Measurements from ENCODE around the gene GLG1.
A peak's percentile ranks its signal among the peaks of the same experiment; 100 is the strongest.
"Not testable (repeated sequence)": the region's sequence is repeated elsewhere in the genome, so short reads cannot be mapped to it uniquely, and the experiment has no call there.

GLG1 gene

DNA sequence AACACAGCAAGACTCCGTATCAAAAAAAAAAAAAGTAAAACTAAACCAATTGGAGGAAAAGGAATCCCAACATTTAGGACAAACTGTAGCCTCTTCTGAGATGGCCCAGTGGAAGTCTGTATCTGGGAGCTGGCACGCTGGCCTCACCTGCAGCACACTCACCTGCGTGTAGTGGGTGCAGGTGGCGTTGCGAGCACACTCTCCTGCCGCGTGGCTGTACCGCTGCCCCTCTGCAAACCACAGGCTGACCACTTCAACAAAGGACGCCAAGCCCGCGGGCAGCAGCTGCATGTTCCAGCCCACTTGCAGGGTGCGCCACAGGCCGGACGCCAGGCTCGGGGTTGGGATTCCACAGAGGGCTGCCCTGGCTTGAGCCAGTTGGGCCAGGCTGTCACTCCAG is 189.0 kb downstream of the GLG1 start:
- intact Hi-C loops (cut with DNase I): not testable (repeated sequence)
- DNase-seq: peak in 2 of 10 donors; percentile 26 to 70

DNA sequence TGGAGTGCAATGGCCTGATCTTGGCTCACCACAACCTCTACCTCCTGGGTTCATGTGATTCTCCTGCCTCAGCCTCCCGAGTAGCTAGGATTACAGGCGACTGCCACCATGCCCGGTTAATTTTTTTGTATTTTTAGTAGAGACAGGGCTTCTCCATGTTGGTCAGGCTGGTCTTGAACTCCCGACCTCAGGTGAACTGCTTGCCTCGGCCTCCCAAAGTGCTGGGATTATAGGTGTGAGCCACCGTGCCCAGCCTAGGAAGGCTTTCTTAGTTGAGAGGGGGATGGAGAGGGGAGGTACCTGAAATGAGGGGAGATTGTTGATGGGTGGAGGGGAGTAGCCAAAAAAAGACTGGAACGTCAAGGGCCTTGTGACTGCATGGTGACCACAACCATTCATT is 193.0 kb downstream of the GLG1 start:
- intact Hi-C loops (cut with DNase I): not testable (repeated sequence)
- DNase-seq: peak in 3 of 10 donors; percentile 19 to 30 (median 29)

DNA sequence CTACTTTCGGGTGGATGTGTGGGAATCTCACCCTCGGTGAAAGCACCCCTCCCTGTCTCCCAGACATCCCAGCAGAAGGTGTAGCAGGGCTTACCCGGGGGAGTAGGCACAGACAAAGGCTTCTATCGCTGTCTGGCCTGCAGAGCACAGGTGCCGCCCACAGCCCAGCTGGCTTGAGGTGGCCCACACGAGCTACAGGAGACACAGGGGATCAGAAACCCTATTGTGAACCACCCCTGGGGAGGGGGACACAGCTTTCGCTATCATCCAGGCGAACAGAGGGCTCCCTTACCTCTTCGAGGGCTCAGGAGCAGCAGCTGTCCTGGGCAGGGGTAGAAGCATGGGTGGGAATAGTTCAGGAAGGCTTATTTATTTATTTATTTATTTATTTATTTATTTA is 193.4 kb downstream of the GLG1 start:
- intact Hi-C loops (cut with DNase I): not testable (repeated sequence)
- peak in 3 of 10 donors; percentile 46 to 77 (median 52) for DNase-seq

DNA sequence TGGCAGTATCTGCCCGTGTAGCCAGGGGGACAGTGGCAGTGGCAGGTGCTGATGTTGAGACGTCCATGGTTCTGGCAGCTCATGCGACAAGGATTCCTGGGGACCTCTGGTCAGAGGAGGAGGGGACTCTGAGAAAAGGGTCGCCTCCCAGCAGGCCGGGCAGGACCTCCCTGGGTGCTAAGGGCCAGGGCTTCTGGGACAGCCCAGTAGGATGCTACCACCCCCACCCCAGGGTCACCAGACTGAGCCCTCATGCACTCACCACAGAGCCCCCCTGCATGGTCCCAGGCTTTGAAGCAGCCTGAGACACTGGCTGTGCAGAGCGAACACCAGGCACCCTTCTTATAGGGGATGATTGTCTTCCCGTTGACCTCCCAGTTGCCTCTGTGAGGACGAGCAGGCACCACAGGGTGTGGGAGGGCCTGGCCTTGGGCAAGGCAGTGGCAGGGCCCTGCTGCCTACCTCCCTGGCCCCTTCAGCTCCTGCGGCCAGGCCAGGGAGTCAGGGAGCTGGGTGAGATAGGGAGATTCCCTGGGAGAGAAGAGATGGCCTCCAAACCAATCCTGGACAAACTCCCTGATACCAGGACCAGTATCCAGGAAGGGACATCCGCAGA is 194.0 kb downstream of the GLG1 start:
- intact Hi-C loops (cut with DNase I): not testable (repeated sequence)
- peak in 3 of 10 donors; percentile 16 to 59 (median 56) for DNase-seq

DNA sequence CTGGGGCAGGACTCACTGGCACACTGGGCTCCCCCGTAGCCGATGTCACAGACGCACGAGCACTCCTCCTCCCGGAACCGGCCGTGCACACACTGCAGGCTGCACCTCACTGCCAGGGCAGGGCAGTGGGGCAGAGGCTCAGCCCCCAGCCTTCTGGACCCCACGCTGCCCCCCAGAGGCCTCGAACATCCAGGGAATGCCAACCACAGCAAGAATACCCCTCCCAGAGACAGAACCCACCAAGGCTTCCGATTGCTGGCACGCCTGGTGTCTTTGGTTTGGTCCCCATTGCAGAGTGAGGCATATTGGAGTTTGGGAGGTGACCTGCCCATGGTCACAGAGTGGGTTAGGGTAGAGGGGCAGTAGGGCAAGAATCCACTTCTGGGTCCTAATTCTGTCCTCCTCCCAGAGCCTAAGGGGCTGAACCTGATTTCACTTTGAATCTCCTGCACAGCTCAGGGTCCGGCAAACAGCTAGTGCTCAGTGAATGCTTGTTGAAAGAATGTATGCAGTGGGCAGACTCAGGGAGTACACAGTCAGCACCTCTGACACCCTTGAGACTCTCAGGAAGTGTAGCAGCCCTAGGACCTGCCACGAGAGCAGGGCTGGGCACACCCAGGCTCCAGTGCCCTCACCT is 194.7 kb downstream of the GLG1 start:
- intact Hi-C loops (cut with DNase I): not testable (repeated sequence)
- peak in 2 of 10 donors; percentile 25 to 38 for DNase-seq

DNA sequence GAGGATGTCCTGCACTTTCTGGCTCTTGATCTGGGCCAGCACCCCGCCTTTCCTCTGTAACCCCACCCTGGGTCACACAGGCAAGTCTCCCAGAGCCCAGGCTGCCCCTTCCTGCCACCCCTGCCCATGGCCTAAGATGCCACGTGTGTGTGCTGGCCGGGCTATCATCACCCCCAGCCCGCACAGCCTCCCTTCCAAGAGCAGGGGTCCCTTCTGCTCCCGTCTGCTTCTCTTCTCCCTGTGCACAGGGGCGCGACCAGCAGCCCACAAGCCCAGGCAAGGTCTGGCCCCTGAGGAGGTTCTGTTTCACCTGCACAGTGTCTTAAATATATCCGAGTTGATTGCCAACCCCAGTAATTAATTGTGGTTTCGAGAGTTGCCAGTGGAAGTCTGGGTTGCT is 195.9 kb downstream of the GLG1 start:
- intact Hi-C loops (cut with DNase I): not testable (repeated sequence)
- DNase-seq: peak in 3 of 10 donors; percentile 26 to 70 (median 62)

DNA sequence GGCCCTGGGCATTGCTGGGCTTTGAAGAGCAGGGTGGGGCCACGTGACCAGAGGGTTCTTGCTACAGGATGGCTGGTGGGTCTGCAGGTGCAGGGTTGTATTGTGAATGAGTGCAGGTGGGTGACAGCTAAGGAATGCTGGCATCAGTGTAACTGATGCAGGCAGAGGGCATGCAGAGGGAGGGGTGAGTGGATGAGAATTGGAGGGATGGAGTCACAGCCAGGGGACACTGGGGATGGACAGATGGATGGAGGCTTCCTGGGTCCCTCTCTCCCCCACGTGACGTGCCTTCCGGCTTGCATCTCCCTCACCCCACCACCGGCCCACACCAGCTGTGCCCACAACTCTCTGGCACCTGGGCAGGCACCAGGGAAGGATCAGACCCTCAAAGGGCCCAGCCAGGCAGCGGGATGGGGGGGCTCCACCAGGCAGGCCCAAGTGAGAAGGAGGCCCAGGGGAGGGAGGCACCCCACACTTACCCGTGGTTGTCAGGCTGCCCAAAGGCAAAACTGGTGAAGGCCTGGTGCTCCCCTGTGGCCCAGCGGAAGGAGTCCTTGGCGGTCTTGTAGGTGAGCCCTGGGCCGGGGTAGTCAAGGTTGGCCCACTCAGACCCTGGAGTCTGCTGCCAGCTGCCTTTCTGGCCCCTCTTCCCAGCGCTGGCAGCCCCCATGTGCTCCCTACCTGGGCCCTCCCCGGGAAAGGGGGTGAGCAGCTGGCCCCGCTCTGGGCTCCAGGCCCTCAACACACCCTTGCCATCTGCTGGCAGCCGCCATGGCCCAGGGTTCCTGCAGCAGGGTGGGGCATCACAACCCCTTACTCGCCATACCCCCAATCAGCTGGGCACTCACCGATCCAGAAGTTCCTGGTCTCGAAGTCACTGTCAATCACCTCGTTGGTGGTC is 196.6 kb downstream of the GLG1 start:
- intact Hi-C loops (cut with DNase I): not testable (repeated sequence)
- DNase-seq: peak in 3 of 10 donors; percentile 24 to 57 (median 46)

DNA sequence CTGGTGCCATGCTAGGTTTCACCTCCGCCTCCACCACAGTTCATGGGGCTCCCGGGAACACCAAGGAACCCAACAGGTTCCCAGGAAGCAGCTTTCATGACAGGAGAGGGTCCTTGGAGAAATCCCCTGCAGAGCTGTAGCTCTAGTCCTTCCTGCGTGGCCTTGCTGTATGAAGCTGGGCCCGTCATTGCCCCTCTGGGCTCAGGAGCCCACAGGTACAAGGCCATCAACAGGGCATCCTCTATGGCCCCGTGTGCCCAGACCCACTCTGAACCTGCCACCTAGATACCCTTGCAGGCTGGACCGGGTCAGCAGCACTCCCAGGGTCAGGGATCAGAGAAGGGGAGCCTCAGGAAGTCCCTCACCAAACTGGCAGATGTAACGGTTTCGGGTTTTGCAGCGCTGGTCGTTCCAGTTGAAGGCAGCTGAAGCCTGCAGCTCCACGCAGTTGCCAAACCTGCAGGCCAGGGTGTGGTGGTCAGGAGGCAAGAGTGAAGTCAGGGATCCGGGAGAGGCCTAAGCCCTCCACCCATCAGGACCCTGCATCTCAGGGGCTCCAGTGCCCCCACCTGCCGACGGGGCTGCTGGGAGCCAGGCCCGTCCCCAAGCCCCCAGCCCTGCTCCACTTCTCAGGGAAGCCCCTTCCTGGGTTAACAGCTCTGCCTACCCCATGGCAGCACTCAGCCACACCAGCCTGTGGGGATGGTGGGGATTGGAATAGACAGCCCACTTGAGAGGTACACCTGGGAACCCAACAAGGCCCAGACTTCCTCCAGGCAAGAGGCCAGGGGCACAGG is 197.5 kb downstream of the GLG1 start:
- intact Hi-C loops (cut with DNase I): not testable (repeated sequence)
- peak in 3 of 10 donors; percentile 50 to 80 (median 77) for DNase-seq

DNA sequence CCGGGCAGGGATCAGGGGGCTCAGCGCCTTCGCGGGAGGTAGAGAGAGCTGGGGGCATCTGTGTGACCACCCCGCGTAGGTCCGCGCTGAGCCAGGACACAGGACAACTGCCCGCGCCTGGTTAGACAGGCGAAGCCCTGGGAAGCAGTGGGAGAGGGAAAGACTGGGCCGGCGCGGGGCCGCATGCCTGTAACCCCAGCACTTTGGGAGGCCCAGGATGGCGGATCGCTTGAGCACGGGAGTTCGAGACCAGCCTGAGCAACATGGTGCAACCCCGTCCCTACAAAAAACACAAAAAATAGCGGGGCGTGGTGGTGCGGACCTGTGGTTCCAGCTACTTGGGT is 199.6 kb downstream of the GLG1 start:
- intact Hi-C loops (cut with DNase I): not testable (repeated sequence)
- peak in 2 of 10 donors; percentile 57 to 70 for DNase-seq

DNA sequence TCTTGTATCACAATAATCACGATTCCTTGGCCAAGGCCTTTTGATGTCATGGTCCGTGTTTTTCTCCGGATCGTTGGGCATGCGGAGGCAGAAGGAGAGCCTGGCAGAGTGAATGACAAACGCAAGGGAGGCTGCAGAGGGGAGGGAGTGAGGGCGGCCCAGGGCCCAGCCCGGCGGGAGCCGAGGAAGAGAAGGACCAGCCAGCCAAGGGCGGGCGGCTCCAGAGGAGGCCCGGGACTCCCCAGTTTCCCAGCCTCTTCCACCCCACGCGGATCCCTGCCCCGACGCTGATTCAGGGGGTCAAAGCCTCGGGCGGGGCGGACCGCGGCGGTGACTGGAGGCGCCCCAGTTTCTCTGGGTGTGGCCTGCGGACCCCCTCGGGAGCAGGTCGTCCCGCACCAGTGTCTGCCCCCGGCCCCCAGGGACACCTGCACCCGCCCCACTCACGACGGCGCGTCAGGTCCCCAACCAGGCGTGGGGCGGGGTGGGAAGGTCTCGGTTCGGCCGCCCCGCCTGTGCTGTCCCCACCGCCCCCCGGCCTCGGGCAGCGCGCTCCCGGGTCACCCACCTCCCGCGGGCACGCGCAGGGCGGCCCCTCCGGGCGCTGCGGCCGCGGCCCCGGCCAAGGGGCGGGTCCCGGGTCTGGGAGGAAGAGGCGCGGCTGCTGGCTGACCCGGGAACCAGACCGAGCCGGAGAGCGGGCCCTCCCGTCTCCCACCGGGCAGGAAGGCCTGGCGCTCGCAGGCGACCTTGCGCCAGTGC is 200.1 kb downstream of the GLG1 start:
- intact Hi-C loops (cut with DNase I): not testable (repeated sequence)
- DNase-seq: peak in 2 of 10 donors; percentile 15 to 76

DNA sequence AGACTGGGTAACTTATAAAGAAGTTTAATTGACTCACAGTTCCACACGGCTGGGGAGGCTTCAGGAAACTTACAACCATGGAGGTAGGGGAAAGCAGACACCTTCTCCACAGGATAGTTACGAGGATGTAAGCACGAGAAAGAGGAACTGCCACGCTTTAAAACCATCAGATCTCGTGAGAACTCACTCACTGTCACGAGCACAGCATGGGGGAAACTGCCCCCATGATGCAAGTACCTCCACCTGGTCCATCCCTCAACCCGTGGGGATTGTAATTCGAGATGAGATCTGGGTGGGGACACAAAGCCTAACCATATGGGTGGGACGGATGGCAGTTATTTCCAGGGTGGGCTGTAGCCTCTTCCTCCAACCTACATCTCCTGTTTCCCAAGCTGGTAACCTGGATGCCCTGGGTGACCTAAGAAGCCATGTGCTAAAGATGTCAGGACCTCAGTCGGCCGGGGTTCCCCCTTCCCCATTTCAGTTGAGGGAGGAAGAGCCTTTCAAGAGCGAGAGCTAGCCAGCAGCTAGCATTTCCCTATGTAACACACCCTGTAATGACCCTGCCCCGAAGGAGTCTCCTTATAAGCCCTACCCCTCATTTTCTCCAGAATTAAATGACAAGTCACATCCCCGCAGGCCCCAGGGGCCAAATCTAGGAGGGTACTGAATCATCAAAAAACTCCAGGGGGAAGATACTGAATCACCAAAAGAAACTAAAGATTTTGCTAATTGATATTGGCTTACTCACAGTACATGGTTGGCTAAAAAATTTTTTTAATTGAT is 202.6 kb downstream of the GLG1 start:
- intact Hi-C loops (cut with DNase I): not testable (repeated sequence)
- DNase-seq: peak in 2 of 10 donors; percentile 9 to 11

DNA sequence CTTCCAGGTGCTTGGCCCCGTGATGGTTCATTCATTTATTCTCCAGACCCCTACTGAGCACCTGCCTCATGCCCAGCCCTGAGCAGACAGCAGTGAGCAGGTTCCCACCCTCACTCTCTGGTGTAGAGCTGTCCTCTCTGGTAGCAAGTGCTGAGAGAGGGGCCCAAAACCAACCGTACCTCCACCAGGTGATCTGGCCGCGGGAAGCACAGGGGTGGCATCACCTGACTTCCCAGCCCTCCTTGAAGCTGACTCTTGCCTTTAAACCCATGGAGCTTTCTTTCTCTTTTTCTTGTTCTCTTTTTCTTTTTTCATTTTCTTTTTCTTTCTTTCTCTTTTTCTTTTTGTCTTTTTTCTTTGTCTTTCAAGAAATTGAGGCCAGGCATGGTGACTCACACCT is 206.7 kb downstream of the GLG1 start:
- peak in 1 of 10 donors; percentile 55 for DNase-seq
- intact Hi-C loops (cut with DNase I): not testable (repeated sequence)

DNA sequence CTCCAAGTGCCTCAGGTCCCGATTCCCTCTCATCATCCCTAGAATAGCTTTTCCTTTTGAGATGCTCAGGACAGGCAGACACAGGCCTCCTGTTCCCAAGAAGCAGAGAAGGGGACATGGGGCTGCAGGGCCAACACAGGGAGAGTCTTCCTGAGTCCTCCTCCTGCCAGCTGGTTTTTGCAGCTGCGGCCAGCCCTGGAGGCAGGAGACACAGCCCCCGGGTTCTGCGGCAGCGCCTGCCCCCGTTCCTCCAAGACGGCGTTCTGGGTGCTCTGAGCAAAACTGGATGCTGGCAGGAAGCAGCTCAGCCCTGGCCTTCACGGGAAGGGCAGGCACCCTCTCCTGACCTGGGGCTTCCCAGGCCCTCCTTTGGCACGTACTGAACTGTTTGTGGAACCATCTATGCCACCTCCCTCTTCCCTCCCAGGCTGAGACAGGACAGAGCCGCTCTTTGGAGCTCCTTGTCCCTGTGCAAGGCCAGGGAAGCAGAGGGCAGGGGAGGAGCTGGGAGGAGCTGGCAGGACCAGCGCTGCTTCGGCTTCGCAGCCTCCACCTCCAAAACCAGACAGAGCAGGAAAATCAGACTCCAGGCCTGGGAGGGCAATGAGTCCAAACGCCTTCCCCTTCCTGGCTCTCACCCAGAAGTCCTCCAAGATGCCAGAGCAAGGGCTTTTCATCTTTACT is 208.6 kb downstream of the GLG1 start:
- intact Hi-C loops (cut with DNase I): not testable (repeated sequence)
- peak in 2 of 10 donors; percentile 73 to 87 for DNase-seq

All from posterior cingulate gyrus (tissue), 11 donors.